Measurements from ENCODE around the gene JPH2.

DNA sequence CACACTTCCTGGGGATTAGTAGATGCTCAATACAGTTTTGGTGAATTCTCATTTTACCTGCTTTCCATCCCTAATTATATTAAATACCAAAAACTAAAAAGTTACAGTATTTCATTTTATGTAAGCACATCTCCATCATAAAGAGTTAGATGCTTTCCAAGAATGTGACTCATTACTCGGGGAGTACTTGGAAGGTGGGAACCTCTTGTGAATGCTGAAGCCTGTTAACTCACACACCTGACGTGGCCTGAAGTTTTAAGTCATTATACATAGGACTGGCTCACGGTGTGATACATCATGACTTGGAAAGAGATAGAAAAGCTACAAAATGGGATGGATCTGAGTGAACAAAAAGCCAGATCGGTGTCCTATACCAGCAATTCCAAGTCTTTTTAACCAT, 25.8 kb upstream of the JPH2 start:
- TF ChIP-seq, protein P1, sequence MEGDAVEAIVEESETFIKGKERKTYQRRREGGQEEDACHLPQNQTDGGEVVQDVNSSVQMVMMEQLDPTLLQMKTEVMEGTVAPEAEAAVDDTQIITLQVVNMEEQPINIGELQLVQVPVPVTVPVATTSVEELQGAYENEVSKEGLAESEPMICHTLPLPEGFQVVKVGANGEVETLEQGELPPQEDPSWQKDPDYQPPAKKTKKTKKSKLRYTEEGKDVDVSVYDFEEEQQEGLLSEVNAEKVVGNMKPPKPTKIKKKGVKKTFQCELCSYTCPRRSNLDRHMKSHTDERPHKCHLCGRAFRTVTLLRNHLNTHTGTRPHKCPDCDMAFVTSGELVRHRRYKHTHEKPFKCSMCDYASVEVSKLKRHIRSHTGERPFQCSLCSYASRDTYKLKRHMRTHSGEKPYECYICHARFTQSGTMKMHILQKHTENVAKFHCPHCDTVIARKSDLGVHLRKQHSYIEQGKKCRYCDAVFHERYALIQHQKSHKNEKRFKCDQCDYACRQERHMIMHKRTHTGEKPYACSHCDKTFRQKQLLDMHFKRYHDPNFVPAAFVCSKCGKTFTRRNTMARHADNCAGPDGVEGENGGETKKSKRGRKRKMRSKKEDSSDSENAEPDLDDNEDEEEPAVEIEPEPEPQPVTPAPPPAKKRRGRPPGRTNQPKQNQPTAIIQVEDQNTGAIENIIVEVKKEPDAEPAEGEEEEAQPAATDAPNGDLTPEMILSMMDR (IDR thresholded peaks at IDR 0.05; ENCODE audit: low read depth, low read length) = no peak
- TF ChIP-seq EZH2phosphoT487 (IDR thresholded peaks at IDR 0.05; ENCODE audit: low read depth) = no peak

Data from OCI-LY3 (cell line).